A549 (cell line): Measurements from ENCODE around the gene ERI2. TPM values are rescaled to one million over a fixed set of nuclear protein-coding genes. Genes with fewer than 3 reads are reported as not detected.
"Not testable (repeated sequence)": the region's sequence is repeated elsewhere in the genome, so short reads cannot be mapped to it uniquely, and the experiment has no call there.

Source experiments
- ATAC-seq, 2 experiments: fragments of 200-7000 bp in 1 of 2; fragments of >200 bp in 1 of 2; cut with Nextera tagmentation in 1 of 2; cut with Tn5 transposase in 1 of 2; 3 replicates each; pipeline versions ENCODE4 v1.8.0 to v1.9.1; 2018 to 2020; ENCODE audit warnings: mild to moderate bottlenecking in 1 of 2, moderate library complexity in 1 of 2
- CTCF ChIA-PET: fragments of 300-600 bp; sonication (Branson Sonifier 250); formaldehyde crosslinking; extraction: SDS; loops from one replicate; lab custom pipeline; 2021; ENCODE audit warnings: antibody characterized with exemption, inconsistent platforms; lab: Yijun Ruan, JAX
- POLR2A ChIA-PET: fragments of 350-600 bp; formaldehyde crosslinking; extraction: SDS; loops from one replicate; lab custom pipeline; 2021; ENCODE audit warnings: antibody characterized with exemption, inconsistent platforms; lab: Yijun Ruan, JAX
- DNase-seq, 2 experiments: peaks; one replicate each; pipeline versions ENCODE4 v3.0.0 to v3.0.0-alpha.2; 2011 to 2016; ENCODE audit warnings: low read depth in 1 of 2, low spot score in 1 of 2
- FAIRE-seq: peaks from 2 replicates; lab custom pipeline; 2011; peaks lifted over from hg19 to GRCh38; lab: Jason Lieb, UNC
- H3K27ac ChIP-seq, 2 experiments: fragments of >200 bp; sonication (Bioruptor Twin); formaldehyde crosslinking; 3 replicates each; pipeline ENCODE4 v1.5.1; 2016 to 2017
- H3K4me1 ChIP-seq: fragments of >200 bp; sonication (Bioruptor Twin); formaldehyde crosslinking; 3 replicates; pipeline ENCODE4 v1.6.1; 2016
- H3K4me2 ChIP-seq: fragments of >200 bp; sonication (Bioruptor Twin); formaldehyde crosslinking; 3 replicates; pipeline ENCODE4 v1.6.1; 2016
- H3K4me3 ChIP-seq: fragments of >200 bp; sonication (Bioruptor Twin); formaldehyde crosslinking; 3 replicates; pipeline ENCODE4 v1.5.1; 2016
- H3K9me3 ChIP-seq: fragments of >200 bp; sonication (Bioruptor Twin); formaldehyde crosslinking; 3 replicates; pipeline ENCODE4 v1.6.1; 2016
- CHD2 ChIP-seq: fragments of 150-350 bp; IDR thresholded peaks from 2 replicates; pipeline ENCODE4 v1.6.1; 2014; ENCODE audit warnings: low read length; ENCODE audit not compliant: partially characterized antibody
- FOSL2 ChIP-seq, 2 experiments: fragments of 450-650 bp in 1 of 2; fragments of >200 bp in 1 of 2; sonication (Bioruptor Twin) in 1 of 2; formaldehyde crosslinking; IDR thresholded peaks; 2 replicates each; pipeline versions ENCODE4 v1.5.0 to v1.6.1; 2016 to 2020; ENCODE audit warnings: mild to moderate bottlenecking in 1 of 2, moderate library complexity in 1 of 2
- FOXS1 ChIP-seq: fragments of 250-450 bp; sonication (Bioruptor Pico); IDR thresholded peaks from 2 replicates; pipeline ENCODE4 v1.5.0; 2020; ENCODE audit warnings: mild to moderate bottlenecking, moderate library complexity
- GATA3 ChIP-seq: IDR thresholded peaks from 2 replicates; pipeline ENCODE4 v1.6.1; 2012; ENCODE audit warnings: borderline replicate concordance
- HOXB5 ChIP-seq: fragments of 250-450 bp; sonication (Bioruptor Pico); IDR thresholded peaks from 2 replicates; pipeline ENCODE4 v1.5.0; 2020; ENCODE audit warnings: mild to moderate bottlenecking, moderate library complexity
- KDM5A ChIP-seq: fragments of 200-600 bp; sonication (generic); IDR thresholded peaks from 2 replicates; pipeline ENCODE4 v1.6.1; 2016; ENCODE audit warnings: antibody characterized with exemption, mild to moderate bottlenecking
- MYC ChIP-seq: IDR thresholded peaks from 2 replicates; pipeline ENCODE4 v1.6.1; 2012; ENCODE audit warnings: mild to moderate bottlenecking, inconsistent platforms, low read length, improper control_type of control experiment, borderline replicate concordance
- NPAS2 ChIP-seq: fragments of 250-450 bp; sonication (Bioruptor Pico); IDR thresholded peaks from 2 replicates; pipeline ENCODE4 v1.8.0; 2022; ENCODE audit warnings: mild to moderate bottlenecking, moderate library complexity, borderline replicate concordance
- NR3C1 ChIP-seq: fragments of >200 bp; sonication (Bioruptor Twin); formaldehyde crosslinking; IDR thresholded peaks from 3 replicates; pipeline ENCODE4 v1.6.1; 2017
- RAD21 ChIP-seq, 2 experiments: fragments of >200 bp in 1 of 2; sonication (Bioruptor Twin) in 1 of 2; formaldehyde crosslinking in 1 of 2; IDR thresholded peaks in 1 of 2; conservative IDR thresholded peaks in 1 of 2; 2 replicates in 1 of 2; 3 replicates in 1 of 2; pipeline ENCODE4 v1.6.1; 2012 to 2018; ENCODE audit warnings: inconsistent platforms in 1 of 2
- ZSCAN20 ChIP-seq: fragments of 250-450 bp; sonication (Bioruptor Pico); IDR thresholded peaks from 2 replicates; pipeline ENCODE4 v1.8.0; 2022; ENCODE audit warnings: mild to moderate bottlenecking, moderate library complexity
- WGBS: methylation state at CpG from one replicate; pipeline ENCODE4 v1.1.6; 2017; ENCODE audit errors: missing lambda C conversion rate; 5-methylcytosine and 5-hydroxymethylcytosine counted together
- polyA plus RNA-seq, 4 experiments: library from polyadenylated mRNA; depleted of rRNA in 3 of 4; stranded (reverse); fragments of >200 nt; fragmentation: RNase III in 1 of 4; extraction: RNeasy Plus Mini Kit Qiagen cat#74134 plus additional on column Dnase treatment in 1 of 4; gene quantifications; 2 replicates in 3 of 4; 3 replicates in 1 of 4; pipeline ENCODE4 v1.2.3, GENCODE V29; 2011 to 2017
- TF ChIP-seq, protein P1 (sequence below): fragments of 150-350 bp; IDR thresholded peaks from 2 replicates; pipeline ENCODE4 v1.6.1; 2014; ENCODE audit warnings: low read depth, mild to moderate bottlenecking, low read length
- TF ChIP-seq, protein P2 (sequence below): fragments of 200-600 bp; sonication (generic); IDR thresholded peaks from 2 replicates; pipeline ENCODE4 v1.6.1; 2016; ENCODE audit warnings: antibody characterized with exemption, mild to moderate bottlenecking, moderate library complexity
- TF ChIP-seq, protein P3 (sequence below): fragments of 250-450 bp; sonication (Bioruptor Pico); IDR thresholded peaks from 2 replicates; pipeline ENCODE4 v1.5.0; 2021; ENCODE audit warnings: mild to moderate bottlenecking, moderate library complexity, borderline replicate concordance

ERI2 gene
- polyA plus RNA-seq, 2 of the 4 experiments (the other 2 are of a cell fraction): 15.9 to 25.1 TPM

DNA sequence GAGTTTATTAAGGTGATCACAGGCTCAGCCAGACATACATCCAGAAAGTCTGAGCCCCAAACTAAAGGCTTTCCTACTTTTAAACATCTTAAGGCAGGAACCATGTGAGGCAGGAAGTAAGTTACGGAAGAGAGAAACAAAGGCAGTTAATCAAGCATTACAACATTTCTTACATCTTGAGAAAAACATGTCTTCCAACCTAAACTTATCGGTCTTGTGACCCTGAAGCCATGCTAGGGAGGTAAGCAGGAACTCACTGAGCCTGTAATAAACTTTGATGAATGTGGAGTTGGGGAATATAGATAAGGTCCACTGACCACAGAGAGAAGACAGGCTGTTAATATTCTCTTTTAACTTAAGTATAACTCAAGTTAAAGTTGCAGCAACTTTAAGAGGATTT is 45.9 kb downstream of the ERI2 start:
- CTCF ChIA-PET: no interaction called here
- H3K4me2 ChIP-seq: no peak overlapping the region
- no peak for DNase-seq
- peaks cover 16% of the 10 kb centered on the region; the same call in 2 of the 3 replicates for H3K4me1 ChIP-seq
- FAIRE-seq: no peak
- 79% methylated on average over 2 of the region's 2 CpGs for WGBS
- no peak for TF ChIP-seq KDM5A
- TF ChIP-seq RAD21 (conservative IDR thresholded peaks at IDR 0.05 in 1 of 2, IDR thresholded peaks at IDR 0.05 in 1 of 2): no peak
- TF ChIP-seq NPAS2: no peak
- no peak for TF ChIP-seq FOXS1 (CRISPR knock-in tag)
- no peak for TF ChIP-seq GATA3
- no peak for TF ChIP-seq FOSL2 (IDR thresholded peaks at IDR 0.05)
- TF ChIP-seq FOSL2 (CRISPR knock-in tag; IDR thresholded peaks at IDR 0.05): no peak
- TF ChIP-seq ZSCAN20 (CRISPR knock-in tag): no peak
- no peak for TF ChIP-seq MYC
- TF ChIP-seq, protein P1, sequence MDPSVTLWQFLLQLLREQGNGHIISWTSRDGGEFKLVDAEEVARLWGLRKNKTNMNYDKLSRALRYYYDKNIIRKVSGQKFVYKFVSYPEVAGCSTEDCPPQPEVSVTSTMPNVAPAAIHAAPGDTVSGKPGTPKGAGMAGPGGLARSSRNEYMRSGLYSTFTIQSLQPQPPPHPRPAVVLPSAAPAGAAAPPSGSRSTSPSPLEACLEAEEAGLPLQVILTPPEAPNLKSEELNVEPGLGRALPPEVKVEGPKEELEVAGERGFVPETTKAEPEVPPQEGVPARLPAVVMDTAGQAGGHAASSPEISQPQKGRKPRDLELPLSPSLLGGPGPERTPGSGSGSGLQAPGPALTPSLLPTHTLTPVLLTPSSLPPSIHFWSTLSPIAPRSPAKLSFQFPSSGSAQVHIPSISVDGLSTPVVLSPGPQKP: no peak
- TF ChIP-seq CHD2: no peak
- no peak overlapping the region for H3K27ac ChIP-seq
- no peak for ATAC-seq
- H3K4me3 ChIP-seq: no peak overlapping the region
- peaks cover 11% of the 10 kb centered on the region for H3K9me3 ChIP-seq
- POLR2A ChIA-PET: no interaction called here

DNA sequence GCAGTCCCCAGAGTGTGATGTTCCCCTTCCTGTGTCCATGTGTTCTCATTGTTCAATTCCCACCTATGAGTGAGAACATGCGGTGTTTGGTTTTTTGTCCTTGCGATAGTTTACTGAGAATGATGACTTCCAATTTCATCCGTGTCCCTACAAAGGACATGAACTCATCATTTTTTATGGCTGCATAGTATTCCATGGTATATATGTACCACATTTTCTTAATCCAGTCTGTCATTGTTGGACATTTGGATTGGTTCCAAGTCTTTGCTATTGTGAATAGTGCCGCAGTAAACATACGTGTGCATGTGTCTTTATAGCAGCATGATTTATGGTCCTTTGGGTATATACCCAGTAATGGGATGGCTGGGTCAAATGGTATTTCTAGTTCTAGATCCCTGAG is 50.5 kb downstream of the ERI2 start:
- FAIRE-seq, H3K27ac ChIP-seq, H3K4me1 ChIP-seq, DNase-seq, CTCF ChIA-PET, H3K4me2 ChIP-seq, H3K9me3 ChIP-seq, H3K4me3 ChIP-seq, ATAC-seq, POLR2A ChIA-PET: not testable (repeated sequence)
- WGBS: 59% methylated on average over 5 of the region's 5 CpGs

DNA sequence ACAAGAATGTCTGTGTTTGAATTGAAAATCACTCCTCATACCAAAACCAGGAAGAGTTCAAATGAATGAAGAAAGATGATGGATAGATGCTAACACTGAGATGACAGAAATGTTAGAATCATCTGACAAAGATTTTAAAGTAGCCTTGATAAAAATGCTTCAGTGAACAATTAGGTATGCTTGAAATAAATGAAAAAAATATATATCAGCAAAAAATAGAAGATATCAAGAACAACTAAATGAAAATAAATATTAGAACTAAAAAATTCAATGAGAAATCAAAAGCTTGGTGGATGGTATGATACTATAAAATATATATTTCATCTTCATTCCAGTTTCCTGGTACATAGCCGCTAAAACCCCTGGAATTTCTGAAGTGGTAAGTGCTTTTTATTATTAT is 51.0 kb downstream of the ERI2 start:
- no peak overlapping the region for H3K27ac ChIP-seq
- no peak overlapping the region for H3K4me3 ChIP-seq
- no peak for FAIRE-seq
- H3K4me1 ChIP-seq: no peaks in the 10 kb centered on the region
- TF ChIP-seq NR3C1: no peak
- TF ChIP-seq, protein P2, sequence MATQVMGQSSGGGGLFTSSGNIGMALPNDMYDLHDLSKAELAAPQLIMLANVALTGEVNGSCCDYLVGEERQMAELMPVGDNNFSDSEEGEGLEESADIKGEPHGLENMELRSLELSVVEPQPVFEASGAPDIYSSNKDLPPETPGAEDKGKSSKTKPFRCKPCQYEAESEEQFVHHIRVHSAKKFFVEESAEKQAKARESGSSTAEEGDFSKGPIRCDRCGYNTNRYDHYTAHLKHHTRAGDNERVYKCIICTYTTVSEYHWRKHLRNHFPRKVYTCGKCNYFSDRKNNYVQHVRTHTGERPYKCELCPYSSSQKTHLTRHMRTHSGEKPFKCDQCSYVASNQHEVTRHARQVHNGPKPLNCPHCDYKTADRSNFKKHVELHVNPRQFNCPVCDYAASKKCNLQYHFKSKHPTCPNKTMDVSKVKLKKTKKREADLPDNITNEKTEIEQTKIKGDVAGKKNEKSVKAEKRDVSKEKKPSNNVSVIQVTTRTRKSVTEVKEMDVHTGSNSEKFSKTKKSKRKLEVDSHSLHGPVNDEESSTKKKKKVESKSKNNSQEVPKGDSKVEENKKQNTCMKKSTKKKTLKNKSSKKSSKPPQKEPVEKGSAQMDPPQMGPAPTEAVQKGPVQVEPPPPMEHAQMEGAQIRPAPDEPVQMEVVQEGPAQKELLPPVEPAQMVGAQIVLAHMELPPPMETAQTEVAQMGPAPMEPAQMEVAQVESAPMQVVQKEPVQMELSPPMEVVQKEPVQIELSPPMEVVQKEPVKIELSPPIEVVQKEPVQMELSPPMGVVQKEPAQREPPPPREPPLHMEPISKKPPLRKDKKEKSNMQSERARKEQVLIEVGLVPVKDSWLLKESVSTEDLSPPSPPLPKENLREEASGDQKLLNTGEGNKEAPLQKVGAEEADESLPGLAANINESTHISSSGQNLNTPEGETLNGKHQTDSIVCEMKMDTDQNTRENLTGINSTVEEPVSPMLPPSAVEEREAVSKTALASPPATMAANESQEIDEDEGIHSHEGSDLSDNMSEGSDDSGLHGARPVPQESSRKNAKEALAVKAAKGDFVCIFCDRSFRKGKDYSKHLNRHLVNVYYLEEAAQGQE: no peak
- no peak for TF ChIP-seq HOXB5 (CRISPR knock-in tag)
- TF ChIP-seq, protein P3, sequence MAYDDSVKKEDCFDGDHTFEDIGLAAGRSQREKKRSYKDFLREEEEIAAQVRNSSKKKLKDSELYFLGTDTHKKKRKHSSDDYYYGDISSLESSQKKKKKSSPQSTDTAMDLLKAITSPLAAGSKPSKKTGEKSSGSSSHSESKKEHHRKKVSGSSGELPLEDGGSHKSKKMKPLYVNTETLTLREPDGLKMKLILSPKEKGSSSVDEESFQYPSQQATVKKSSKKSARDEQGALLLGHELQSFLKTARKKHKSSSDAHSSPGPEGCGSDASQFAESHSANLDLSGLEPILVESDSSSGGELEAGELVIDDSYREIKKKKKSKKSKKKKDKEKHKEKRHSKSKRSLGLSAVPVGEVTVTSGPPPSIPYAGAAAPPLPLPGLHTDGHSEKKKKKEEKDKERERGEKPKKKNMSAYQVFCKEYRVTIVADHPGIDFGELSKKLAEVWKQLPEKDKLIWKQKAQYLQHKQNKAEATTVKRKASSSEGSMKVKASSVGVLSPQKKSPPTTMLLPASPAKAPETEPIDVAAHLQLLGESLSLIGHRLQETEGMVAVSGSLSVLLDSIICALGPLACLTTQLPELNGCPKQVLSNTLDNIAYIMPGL (CRISPR knock-in tag): no peak
- no peak for TF ChIP-seq KDM5A
- no peaks in the 10 kb centered on the region for H3K9me3 ChIP-seq
- CTCF ChIA-PET: interaction anchor here (1.4 kb wide), 1 partner anchor 9 kb away, joined by 4 read pairs; no protein-coding TSS in a partner anchor
- no peak overlapping the region for H3K4me2 ChIP-seq
- ATAC-seq: no peak
- no peak for DNase-seq
- 1% methylated on average over 1 of the region's 1 CpG for WGBS
- POLR2A ChIA-PET: no interaction called here
